Gastroesophageal sphincter (tissue), 4 donors: Measurements from ENCODE around the gene RSF1. TPM values are rescaled to one million over a fixed set of nuclear protein-coding genes. Genes with fewer than 3 reads are reported as not detected.

Experiments used
- ATAC-seq: fragments of 150-250 bp; one replicate; pipeline ENCODE4 v1.9.1; 2016; ENCODE audit warnings: mild to moderate bottlenecking, moderate library complexity
- H3K27ac ChIP-seq, 4 donors: fragments of 200-600 bp; sonication (generic) in 3 of 4; 1 replicate in 3 of 4; 2 replicates in 1 of 4; pipeline ENCODE4 v1.5.1; 2016 to 2019
- H3K27me3 ChIP-seq: fragments of 200-600 bp; sonication (generic); one replicate; pipeline ENCODE4 v1.5.1; 2019
- H3K36me3 ChIP-seq, 2 donors: fragments of 200-600 bp; sonication (generic); one replicate each; pipeline ENCODE4 v1.5.1; 2019; ENCODE audit warnings: control low read depth in 1 of 2
- H3K4me1 ChIP-seq, 3 donors: fragments of 200-600 bp; sonication (generic); 1 replicate in 2 of 3; 2 replicates in 1 of 3; pipeline ENCODE4 v1.5.1; 2016 to 2019; ENCODE audit warnings: control low read depth in 2 of 3
- H3K4me3 ChIP-seq, 2 donors: fragments of 200-600 bp; sonication (generic); one replicate each; pipeline ENCODE4 v1.5.1; 2019; ENCODE audit warnings: mild to moderate bottlenecking in 1 of 2, moderate library complexity in 1 of 2
- H3K9me3 ChIP-seq, 3 donors: fragments of 200-600 bp; sonication (generic); one replicate each; pipeline ENCODE4 v1.5.1; 2017 to 2019; ENCODE audit warnings: control low read depth in 2 of 3
- CTCF ChIP-seq, 4 experiments: fragments of 200-600 bp in 2 of 4; fragments of 450-650 bp in 2 of 4; sonication (generic) in 1 of 4; IDR thresholded peaks; one replicate each; pipeline ENCODE4 v1.5.1; 2017 to 2019; ENCODE audit warnings: antibody characterized with exemption in 4 of 4, mild to moderate bottlenecking in 2 of 4, moderate library complexity in 2 of 4
- EP300 ChIP-seq: sonication (generic); formaldehyde crosslinking; IDR thresholded peaks from one replicate; pipeline ENCODE4 v1.6.1; 2017; ENCODE audit warnings: antibody characterized with exemption, mild to moderate bottlenecking
- POLR2A ChIP-seq, 2 donors: fragments of 450-650 bp; IDR thresholded peaks; one replicate each; pipeline ENCODE4 v1.6.1; 2017; ENCODE audit warnings: antibody characterized with exemption in 2 of 2, mild to moderate bottlenecking in 2 of 2, moderate library complexity in 1 of 2
- POLR2AphosphoS5 ChIP-seq: sonication (generic); formaldehyde crosslinking; IDR thresholded peaks from one replicate; pipeline ENCODE4 v1.6.1; 2017; ENCODE audit warnings: antibody characterized with exemption
- WGBS, 2 donors: methylation state at CpG; one replicate each; pipeline ENCODE4 v1.1.5; 2018; ENCODE audit warnings: low coverage in 1 of 2; 5-methylcytosine and 5-hydroxymethylcytosine counted together
- total RNA-seq, 4 donors: library from RNA; depleted of rRNA; stranded (reverse); fragments of >200 nt; gene quantifications; one replicate each; pipeline ENCODE4 v1.1.0, GENCODE V29; 2016

Gene RSF1
- total RNA-seq, 4 donors from 2014 or later = 63.9 to 99.1 (median 80.8) TPM

- 87 to 91% methylated on average over 2 to 3 of the region's 4 CpGs for WGBS, 2 donors
- H3K27me3 ChIP-seq = no peaks in the 10 kb centered on the region
- no peaks in the 10 kb centered on the region for H3K36me3 ChIP-seq
- TF ChIP-seq CTCF (IDR thresholded peaks at IDR 0.05) (no peak), POLR2A (IDR thresholded peaks at IDR 0.05) (no peak), POLR2AphosphoS5 (no peak), EP300 (no peak)
- no peak overlapping the region for H3K4me3 ChIP-seq
- peaks cover 0 to 14% (median 0%) of the 10 kb centered on the region in 3 donors for H3K4me1 ChIP-seq
- ATAC-seq = no peak
- H3K27ac ChIP-seq = no peak overlapping the region
- no peaks in the 10 kb centered on the region for H3K9me3 ChIP-seq
Measured at GRCh38 chr11:77791301-77791700, 29.2 kb downstream of the RSF1 start.

- WGBS, 2 donors = 100% methylated on average over 1 to 2 of the region's 5 CpGs
- TF ChIP-seq EP300 = no peak
- TF ChIP-seq POLR2AphosphoS5 = no peak
- no peak for TF ChIP-seq POLR2A (IDR thresholded peaks at IDR 0.05)
- no peak for TF ChIP-seq CTCF (IDR thresholded peaks at IDR 0.05)
- no peaks in the 10 kb centered on the region for H3K27me3 ChIP-seq
- no peak overlapping the region for H3K27ac ChIP-seq
- H3K4me1 ChIP-seq = peaks cover 0 to 14% (median 0%) of the 10 kb centered on the region in 3 donors
- no peak for ATAC-seq
- no peak overlapping the region for H3K4me3 ChIP-seq
- H3K36me3 ChIP-seq = no peaks in the 10 kb centered on the region
- H3K9me3 ChIP-seq = no peaks in the 10 kb centered on the region
Measured at GRCh38 chr11:77789731-77790476, 30.6 kb downstream of the RSF1 start.

- Histone ChIP-seq H3K27me3 (no peaks in the 10 kb centered on the region), H3K9me3 (no peaks in the 10 kb centered on the region), H3K4me1 (peaks cover 0 to 14% (median 0%) of the 10 kb centered on the region in 3 donors), H3K27ac (no peak overlapping the region), H3K4me3 (no peak overlapping the region), H3K36me3 (no peaks in the 10 kb centered on the region)
- ATAC-seq = no peak
- WGBS, 2 donors = 55 to 67% methylated on average over 1 to 4 of the region's 11 CpGs
- no peak for TF ChIP-seq CTCF (IDR thresholded peaks at IDR 0.05)
Measured at GRCh38 chr11:77789061-77789730, 31.3 kb downstream of the RSF1 start.

- H3K9me3 ChIP-seq = no peaks in the 10 kb centered on the region
- peaks cover 0 to 14% (median 0%) of the 10 kb centered on the region in 3 donors for H3K4me1 ChIP-seq
- no peak overlapping the region for H3K27ac ChIP-seq
- H3K36me3 ChIP-seq = no peaks in the 10 kb centered on the region
- H3K4me3 ChIP-seq = no peak overlapping the region
- TF ChIP-seq EP300 (no peak), POLR2AphosphoS5 (no peak), CTCF (IDR thresholded peaks at IDR 0.05) (no peak), POLR2A (IDR thresholded peaks at IDR 0.05) (no peak)
- no peaks in the 10 kb centered on the region for H3K27me3 ChIP-seq
- 78 to 94% methylated on average over 2 to 3 of the region's 3 CpGs for WGBS, 2 donors
- ATAC-seq = no peak
Measured at GRCh38 chr11:77784572-77784971, 36.0 kb downstream of the RSF1 start.

- H3K9me3 ChIP-seq = no peaks in the 10 kb centered on the region
- H3K27ac ChIP-seq = no peak overlapping the region
- no peaks in the 10 kb centered on the region for H3K27me3 ChIP-seq
- WGBS, 2 donors = 79 to 83% methylated on average over 1 of the region's 1 CpG
- H3K4me1 ChIP-seq = peaks cover 0 to 8% (median 0%) of the 10 kb centered on the region in 3 donors
- TF ChIP-seq EP300 (no peak), CTCF (IDR thresholded peaks at IDR 0.05) (no peak), POLR2A (IDR thresholded peaks at IDR 0.05) (no peak), POLR2AphosphoS5 (no peak)
- H3K36me3 ChIP-seq = no peaks in the 10 kb centered on the region
- no peak overlapping the region for H3K4me3 ChIP-seq
- ATAC-seq = no peak
Measured at GRCh38 chr11:77783025-77783424, 37.5 kb downstream of the RSF1 start.
